GM18951 (cell line): ENCODE results near the gene ZNF25.
"Not testable (repeated sequence)": the region's sequence is repeated elsewhere in the genome, so short reads cannot be mapped to it uniquely, and the experiment has no call there.

ENCODE experiments used
- POLR2A ChIP-seq: IDR thresholded peaks from 4 replicates; pipeline ENCODE4 v1.6.1; 2011; ENCODE audit warnings: mild to moderate bottlenecking; ENCODE audit not compliant: insufficient read length, insufficient read depth; ENCODE audit errors: extremely low read depth
- in situ Hi-C: fragments of 300-500 bp; cut with MboI; formaldehyde crosslinking; loops from one replicate; pipeline ENCODE4 v1.12.0; 2022; ENCODE audit warnings: low sequenced_read_pairs, mixed read lengths, inconsistent platforms; ENCODE audit not compliant: unreplicated experiment

Gene ZNF25

GRCh38 chr10:37975401-37975991, 951 bp downstream of the ZNF25 start:
- no peak for TF ChIP-seq POLR2A
- in situ Hi-C loops, result no loop called here

- no peak for TF ChIP-seq POLR2A
- in situ Hi-C loops, result no loop called here
Measured at GRCh38 chr10:37972396-37972795, 4.1 kb downstream of the ZNF25 start.

GRCh38 chr10:37965006-37965405, 11.4 kb downstream of the ZNF25 start:
- no peak for TF ChIP-seq POLR2A
- in situ Hi-C loops, result no loop called here

- in situ Hi-C loops, result no loop called here
- no peak for TF ChIP-seq POLR2A
Measured at GRCh38 chr10:37960591-37961137, 15.8 kb downstream of the ZNF25 start.

GRCh38 chr10:37957841-37958240, 18.6 kb downstream of the ZNF25 start:
- in situ Hi-C loops, result no loop called here
- TF ChIP-seq POLR2A, result no peak

GRCh38 chr10:37952926-37953325, 23.5 kb downstream of the ZNF25 start:
- in situ Hi-C loops, result no loop called here
- no peak for TF ChIP-seq POLR2A

- in situ Hi-C loops, result no loop called here
- no peak for TF ChIP-seq POLR2A
Measured at GRCh38 chr10:37952043-37952755, 24.2 kb downstream of the ZNF25 start.

- in situ Hi-C loops, result no loop called here
- no peak for TF ChIP-seq POLR2A
Measured at GRCh38 chr10:37948210-37948609, 28.2 kb downstream of the ZNF25 start.

- in situ Hi-C loops, result no loop called here
- no peak for TF ChIP-seq POLR2A
Measured at GRCh38 chr10:37947526-37947925, 28.9 kb downstream of the ZNF25 start.

- in situ Hi-C loops, result no loop called here
- no peak for TF ChIP-seq POLR2A
Measured at GRCh38 chr10:37937864-37938263, 38.6 kb downstream of the ZNF25 start.

GRCh38 chr10:37934791-37935190, 41.7 kb downstream of the ZNF25 start:
- TF ChIP-seq POLR2A, result no peak
- in situ Hi-C loops, result no loop called here

GRCh38 chr10:37930423-37930822, 46.0 kb downstream of the ZNF25 start:
- TF ChIP-seq POLR2A, result no peak
- in situ Hi-C loops, result no loop called here

- in situ Hi-C loops, result not testable (repeated sequence)
Measured at GRCh38 chr10:37908165-37908564, 68.3 kb downstream of the ZNF25 start.

- in situ Hi-C loops, result no loop called here
Measured at GRCh38 chr10:37906382-37906781, 70.1 kb downstream of the ZNF25 start.

More at GRCh38 chr10:37906382-37906781, 70.1 kb downstream of the ZNF25 start:
- TF ChIP-seq POLR2A, result no peak
